ENCODE results near the gene SMIM43.

GRCh38 chr4:121712001-121712651 lies 52.8 kb downstream of the SMIM43 start:
- TF ChIP-seq PPARA (CRISPR knock-in tag; IDR thresholded peaks at IDR 0.05; ENCODE audit: borderline replicate concordance) (no peak), TSHZ2 (CRISPR knock-in tag; IDR thresholded peaks at IDR 0.05) (no peak), GLIS3 (CRISPR knock-in tag; IDR thresholded peaks at IDR 0.05) (no peak), ZC3H10 (CRISPR knock-in tag; IDR thresholded peaks at IDR 0.05) (no peak), CSRNP3 (CRISPR knock-in tag; IDR thresholded peaks at IDR 0.05) (no peak), ZNF8 (CRISPR knock-in tag; IDR thresholded peaks at IDR 0.05) (no peak), CSDC2 (CRISPR knock-in tag; IDR thresholded peaks at IDR 0.05) (no peak), BACH2 (CRISPR knock-in tag; IDR thresholded peaks at IDR 0.05; ENCODE audit: borderline replicate concordance) (no peak)

All from SK-N-SH treated with all-trans-retinoic acid at 6 μM for 48 hours (cell line).